CD4-positive, CD25-positive, alpha-beta regulatory T cell (primary cell): Measurements from ENCODE around the gene AGBL5. TPM values are rescaled to one million over a fixed set of nuclear protein-coding genes. Genes with fewer than 3 reads are reported as not detected.

Experiments used
- ATAC-seq, 2 donors: fragments of 150-1000 bp; cut with Tn5 transposase; one replicate each; pipeline ENCODE4 v1.10.0; 2021; ENCODE audit warnings: low read depth in 2 of 2, moderate number of reproducible peaks in 2 of 2, moderate library complexity in 1 of 2
- DNase-seq, 3 donors: peaks; one replicate each; pipeline versions ENCODE4 v3.0.0 to v3.0.0-alpha.2; 2012 to 2022; ENCODE audit warnings: mixed read lengths in 1 of 3
- H3K27ac ChIP-seq: one replicate; pipeline ENCODE4 v1.7.0; 2013; ENCODE audit warnings: mild to moderate bottlenecking, low read length; ENCODE audit not compliant: insufficient read depth, poor library complexity, severe bottlenecking
- H3K27me3 ChIP-seq: one replicate; pipeline ENCODE4 v1.7.0; 2013; ENCODE audit warnings: low read length; ENCODE audit not compliant: control insufficient read depth, insufficient read depth
- H3K36me3 ChIP-seq: one replicate; pipeline ENCODE4 v1.7.0; 2013; ENCODE audit warnings: mild to moderate bottlenecking, low read length, moderate library complexity; ENCODE audit not compliant: control insufficient read depth, insufficient read depth
- H3K4me1 ChIP-seq: 2 replicates; pipeline ENCODE4 v1.7.0; 2013; ENCODE audit warnings: mild to moderate bottlenecking, low read length; ENCODE audit not compliant: insufficient read depth, control insufficient read depth, poor library complexity, severe bottlenecking
- H3K4me3 ChIP-seq: one replicate; pipeline ENCODE4 v1.7.0; 2013; ENCODE audit warnings: low read depth, mild to moderate bottlenecking, low read length, moderate library complexity
- H3K9me3 ChIP-seq, 2 experiments: 1 replicate in 1 of 2; 2 replicates in 1 of 2; pipeline ENCODE4 v1.7.0; 2013; ENCODE audit warnings: low read length in 2 of 2, mild to moderate bottlenecking in 1 of 2, moderate library complexity in 1 of 2; ENCODE audit not compliant: control insufficient read depth in 2 of 2
- H3K27ac Mint-ChIP-seq, 3 donors: one replicate each; pipeline ENCODE4 v1.8.0; 2020 to 2022; ENCODE audit warnings: mild to moderate bottlenecking in 3 of 3, mixed read lengths in 3 of 3, moderate library complexity in 2 of 3
- H3K27me3 Mint-ChIP-seq: one replicate; pipeline ENCODE4 v1.8.0; 2022; ENCODE audit warnings: mild to moderate bottlenecking, mixed read lengths
- H3K36me3 Mint-ChIP-seq: one replicate; pipeline ENCODE4 v1.8.0; 2020; ENCODE audit warnings: mixed read lengths
- H3K4me1 Mint-ChIP-seq, 4 donors: one replicate each; pipeline ENCODE4 v1.8.0; 2020 to 2022; ENCODE audit warnings: mixed read lengths in 4 of 4, mild to moderate bottlenecking in 1 of 4
- H3K4me3 Mint-ChIP-seq, 4 donors: one replicate each; pipeline ENCODE4 v1.8.0; 2020 to 2022; ENCODE audit warnings: mild to moderate bottlenecking in 4 of 4, mixed read lengths in 4 of 4, moderate library complexity in 3 of 4
- H3K9me3 Mint-ChIP-seq, 7 donors: one replicate each; pipeline ENCODE4 v1.8.0; 2020 to 2022; ENCODE audit warnings: mixed read lengths in 7 of 7, mild to moderate bottlenecking in 3 of 7, moderate library complexity in 2 of 7
- polyA plus RNA-seq, 4 donors: library from polyadenylated mRNA; unstranded; fragments of 300-500 nt; fragmentation: Illumina TruSeq; gene quantifications; one replicate each; pipeline ENCODE4 v1.2.3, GENCODE V29; 2021
- total RNA-seq: library from RNA; stranded (reverse); gene quantifications from one replicate; pipeline ENCODE4 v1.2.3, GENCODE V29; 2022

Gene AGBL5
- total and polyA plus RNA-seq, 5 donors from 2014 or later: 8.9 to 11.3 (median 9.3) TPM

DNA sequence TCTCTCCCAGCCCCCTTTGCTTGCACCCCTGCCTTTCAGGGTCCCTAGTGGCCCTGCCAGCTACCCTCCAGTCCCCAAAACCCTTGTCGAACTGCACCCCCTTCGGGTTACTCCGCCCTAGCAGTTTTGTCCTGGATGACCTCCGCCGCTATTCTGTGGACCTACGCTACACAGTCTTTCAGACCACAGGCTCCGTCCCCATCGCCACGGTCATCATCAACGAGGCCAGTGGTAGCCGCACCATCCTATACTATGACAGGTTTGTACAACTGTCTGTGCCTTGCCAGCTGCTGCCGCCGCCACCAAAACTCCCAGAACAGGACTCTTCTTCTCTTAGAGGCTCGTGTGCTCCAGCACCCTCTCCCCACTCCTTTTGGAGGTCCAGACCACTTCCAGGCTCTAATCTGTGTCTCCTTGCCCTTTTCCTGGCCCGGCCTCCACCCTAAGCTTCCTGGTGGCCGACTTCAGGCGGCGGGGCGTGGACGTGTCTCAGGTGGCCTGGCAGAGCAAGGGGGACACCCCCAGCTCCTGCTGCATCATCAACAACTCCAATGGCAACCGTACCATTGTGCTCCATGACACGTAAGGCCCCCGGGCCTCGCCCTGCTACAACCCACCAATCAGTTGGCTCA lies 43.0 kb downstream of the AGBL5 start:
- DNase-seq (no peak), ATAC-seq (no peak)
- Histone ChIP-seq H3K36me3 (no peaks in the 10 kb centered on the region), H3K4me1 (peaks cover 6% of the 10 kb centered on the region), H3K4me3 (no peak overlapping the region), H3K9me3 (no peaks in the 10 kb centered on the region), H3K27ac (no peak overlapping the region), H3K27me3 (no peaks in the 10 kb centered on the region)
- peaks cover 5% of the 10 kb centered on the region for H3K36me3 Mint-ChIP-seq
- H3K27ac Mint-ChIP-seq: peak overlapping the region in 1 of 3 donors; percentile 25
- H3K27me3 Mint-ChIP-seq: no peaks in the 10 kb centered on the region
- peaks cover 0 to 19% (median 9%) of the 10 kb centered on the region in 4 donors for H3K4me1 Mint-ChIP-seq
- H3K9me3 Mint-ChIP-seq: no peaks in the 10 kb centered on the region
- peak overlapping the region in 1 of 4 donors; percentile 71 for H3K4me3 Mint-ChIP-seq

DNA sequence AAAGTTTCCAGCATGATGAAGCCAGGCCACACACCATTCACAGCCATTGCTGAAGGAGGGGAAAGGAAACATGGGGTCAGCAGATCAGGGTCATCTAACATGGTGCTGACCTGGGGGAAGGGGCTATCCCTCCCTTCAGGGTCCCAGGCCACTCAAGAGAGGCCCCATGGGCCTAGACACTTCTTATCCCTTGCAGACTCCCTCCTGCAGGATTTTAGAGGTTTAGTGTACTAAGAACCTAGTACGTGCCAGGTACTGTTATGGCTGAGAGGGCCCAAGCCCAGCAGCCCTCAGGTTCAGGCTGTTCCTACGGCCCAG lies 43.9 kb downstream of the AGBL5 start:
- H3K4me1 Mint-ChIP-seq: peaks cover 0 to 19% (median 9%) of the 10 kb centered on the region in 4 donors
- Histone ChIP-seq H3K27me3 (no peaks in the 10 kb centered on the region), H3K4me3 (no peak overlapping the region), H3K4me1 (peaks cover 6% of the 10 kb centered on the region), H3K36me3 (no peaks in the 10 kb centered on the region), H3K27ac (no peak overlapping the region), H3K9me3 (no peaks in the 10 kb centered on the region)
- H3K27me3 Mint-ChIP-seq: no peaks in the 10 kb centered on the region
- DNase-seq: no peak
- no peak overlapping the region for H3K27ac Mint-ChIP-seq
- peaks cover 5% of the 10 kb centered on the region for H3K36me3 Mint-ChIP-seq
- ATAC-seq: no peak
- H3K4me3 Mint-ChIP-seq: peak overlapping the region in 1 of 4 donors; percentile 26
- H3K9me3 Mint-ChIP-seq: no peaks in the 10 kb centered on the region

DNA sequence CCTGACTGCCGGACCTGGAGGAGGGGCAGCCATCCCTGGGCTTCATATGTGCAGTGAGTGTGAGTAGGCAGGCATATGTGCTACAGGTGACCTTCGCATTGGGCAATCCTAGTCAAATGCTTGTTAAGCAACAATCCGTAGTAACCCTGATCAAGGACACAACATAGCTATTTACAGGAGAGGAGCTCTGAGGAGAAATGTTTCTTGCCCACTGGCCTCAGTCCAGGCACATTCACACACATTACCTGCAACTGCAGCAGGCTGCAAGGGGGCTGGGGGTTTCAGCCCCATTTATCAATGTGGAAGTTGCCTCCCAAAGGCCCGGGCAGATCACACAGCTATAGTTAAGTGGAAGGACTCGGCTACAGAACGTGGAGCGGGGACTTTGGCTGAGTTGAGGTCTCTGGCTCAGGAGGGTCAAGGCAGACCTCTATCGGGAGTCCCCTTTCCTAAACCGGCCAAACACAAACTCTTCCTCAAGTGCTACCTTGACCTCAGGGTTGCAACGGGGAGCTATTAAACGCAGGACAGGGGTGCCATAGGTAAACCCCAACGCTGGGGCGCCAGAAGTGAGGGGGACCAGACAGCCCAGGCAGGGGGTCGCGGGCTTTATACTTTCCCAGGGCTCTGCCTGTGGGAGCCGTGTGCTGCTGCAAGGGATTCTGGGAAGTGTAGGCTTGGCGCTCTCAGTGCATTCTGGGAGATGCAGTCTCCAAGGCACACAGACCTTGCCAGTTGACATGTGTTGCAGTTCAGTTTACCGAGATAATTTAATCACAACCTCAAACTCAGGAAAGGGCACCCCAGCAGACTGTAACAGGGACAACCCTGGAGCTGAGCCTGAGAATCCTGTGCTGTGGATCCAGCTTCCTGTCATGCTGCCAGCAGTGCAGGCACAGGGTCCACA lies 44.5 kb downstream of the AGBL5 start:
- DNase-seq: peak; percentile 22 to 65 (median 31)
- peaks cover 5% of the 10 kb centered on the region for H3K36me3 Mint-ChIP-seq

DNA sequence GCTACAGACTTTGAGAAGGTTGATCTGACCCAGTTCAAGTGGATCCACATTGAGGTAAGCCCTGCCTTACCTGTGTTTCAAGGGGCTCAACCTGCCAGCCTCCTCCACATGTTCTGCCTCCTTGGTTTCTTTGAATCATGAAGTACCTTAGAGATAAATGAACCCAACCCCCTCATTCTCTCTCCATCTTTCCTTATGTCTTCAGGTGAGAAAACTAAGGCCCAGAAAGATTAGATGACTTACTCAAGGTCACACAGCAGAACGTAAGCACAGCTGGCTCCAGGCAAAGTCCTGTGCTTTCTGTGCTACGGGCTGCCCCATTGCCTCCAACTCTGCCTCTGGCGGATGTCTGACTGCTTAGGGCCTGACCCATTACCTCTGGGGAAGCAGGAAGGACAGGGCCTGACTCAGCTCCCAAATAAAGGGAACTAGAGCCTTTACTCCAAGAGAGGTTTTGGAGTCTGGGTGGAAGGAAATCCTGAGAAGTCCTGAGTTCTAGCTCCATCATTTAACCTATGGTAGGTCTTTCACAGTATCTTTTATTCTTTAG lies 45.4 kb downstream of the AGBL5 start:
- no peaks in the 10 kb centered on the region for H3K9me3 ChIP-seq
- H3K36me3 Mint-ChIP-seq: peaks cover 5% of the 10 kb centered on the region
- H3K36me3 ChIP-seq: no peaks in the 10 kb centered on the region
- peaks cover 6% of the 10 kb centered on the region for H3K4me1 ChIP-seq
- no peaks in the 10 kb centered on the region for H3K27me3 Mint-ChIP-seq
- no peaks in the 10 kb centered on the region for H3K27me3 ChIP-seq
- DNase-seq: no peak
- no peak overlapping the region for H3K27ac ChIP-seq
- H3K4me1 Mint-ChIP-seq: peaks cover 0 to 19% (median 9%) of the 10 kb centered on the region in 4 donors
- ATAC-seq: no peak
- no peak overlapping the region for H3K27ac Mint-ChIP-seq
- H3K4me3 ChIP-seq: no peak overlapping the region
- peak overlapping the region in 1 of 4 donors; percentile 59 for H3K4me3 Mint-ChIP-seq
- H3K9me3 Mint-ChIP-seq: no peaks in the 10 kb centered on the region

More for the DNA sequence above, 44.5 kb downstream of the AGBL5 start:
- Mint-ChIP-seq H3K4me1 (peaks cover 0 to 19% (median 9%) of the 10 kb centered on the region in 4 donors), H3K27me3 (no peaks in the 10 kb centered on the region), H3K4me3 (peak overlapping the region in 2 of 4 donors; percentile 24 to 26), H3K27ac (peak overlapping the region in 1 of 3 donors; percentile 20), H3K9me3 (no peaks in the 10 kb centered on the region)
- Histone ChIP-seq H3K4me3 (no peak overlapping the region), H3K27ac (no peak overlapping the region), H3K27me3 (no peaks in the 10 kb centered on the region), H3K9me3 (no peaks in the 10 kb centered on the region), H3K4me1 (peaks cover 6% of the 10 kb centered on the region), H3K36me3 (no peaks in the 10 kb centered on the region)
- peak; percentile 48 to 57 for ATAC-seq

DNA sequence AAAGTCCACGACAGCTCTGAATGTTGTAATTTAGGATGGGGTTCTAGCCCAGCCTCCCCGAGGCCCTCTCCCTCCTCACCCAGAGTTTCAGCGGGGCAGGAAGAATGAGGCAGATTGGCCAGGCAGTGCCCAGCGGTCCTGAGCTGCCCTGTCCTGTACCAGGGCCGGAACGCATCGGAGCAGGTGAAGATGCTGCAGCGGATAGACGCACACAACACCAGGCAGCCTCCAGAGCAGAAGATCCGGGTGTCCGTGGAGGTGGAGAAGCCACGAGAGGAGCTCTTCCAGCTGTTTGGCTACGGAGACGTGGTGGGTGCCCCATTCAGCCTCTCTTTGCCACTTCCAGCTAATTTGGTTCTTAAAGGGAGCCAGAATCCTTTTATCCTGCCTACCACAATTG lies 45.9 kb downstream of the AGBL5 start:
- no peak overlapping the region for H3K4me3 Mint-ChIP-seq
- H3K9me3 Mint-ChIP-seq: no peaks in the 10 kb centered on the region
- no peak overlapping the region for H3K27ac Mint-ChIP-seq
- no peak overlapping the region for H3K27ac ChIP-seq
- H3K27me3 ChIP-seq: no peaks in the 10 kb centered on the region
- ATAC-seq: no peak
- no peaks in the 10 kb centered on the region for H3K36me3 ChIP-seq
- peaks cover 0 to 19% (median 9%) of the 10 kb centered on the region in 4 donors for H3K4me1 Mint-ChIP-seq
- H3K4me1 ChIP-seq: peaks cover 6% of the 10 kb centered on the region
- no peaks in the 10 kb centered on the region for H3K27me3 Mint-ChIP-seq
- peaks cover 5% of the 10 kb centered on the region for H3K36me3 Mint-ChIP-seq
- H3K9me3 ChIP-seq: no peaks in the 10 kb centered on the region
- no peak for DNase-seq
- H3K4me3 ChIP-seq: no peak overlapping the region

DNA sequence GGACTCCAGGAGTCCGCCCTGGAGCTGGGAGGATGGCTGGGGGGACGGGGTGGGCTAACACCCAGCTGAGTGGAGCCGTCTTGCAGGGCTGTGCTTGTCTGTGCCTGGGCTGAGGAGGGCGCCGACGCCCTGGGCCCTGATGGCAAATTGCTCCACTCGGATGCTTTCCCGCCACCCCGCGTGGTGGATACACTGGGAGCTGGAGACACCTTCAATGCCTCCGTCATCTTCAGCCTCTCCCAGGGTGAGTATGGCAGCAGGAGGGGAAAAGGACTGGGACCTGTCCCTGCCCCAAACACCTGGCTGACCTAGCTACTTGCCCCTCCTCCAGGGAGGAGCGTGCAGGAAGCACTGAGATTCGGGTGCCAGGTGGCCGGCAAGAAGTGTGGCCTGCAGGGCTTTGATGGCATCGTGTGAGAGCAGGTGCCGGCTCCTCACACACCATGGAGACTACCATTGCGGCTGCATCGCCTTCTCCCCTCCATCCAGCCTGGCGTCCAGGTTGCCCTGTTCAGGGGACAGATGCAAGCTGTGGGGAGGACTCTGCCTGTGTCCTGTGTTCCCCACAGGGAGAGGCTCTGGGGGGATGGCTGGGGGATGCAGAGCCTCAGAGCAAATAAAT lies 48.0 kb downstream of the AGBL5 start:
- Mint-ChIP-seq H3K27ac (no peak overlapping the region), H3K27me3 (no peaks in the 10 kb centered on the region), H3K4me1 (peaks cover 0 to 19% (median 9%) of the 10 kb centered on the region in 4 donors), H3K36me3 (peaks cover 5% of the 10 kb centered on the region), H3K4me3 (no peak overlapping the region), H3K9me3 (peaks cover 0 to under 1% (median 0%) of the 10 kb centered on the region in 7 donors)
- no peaks in the 10 kb centered on the region for H3K9me3 ChIP-seq
- DNase-seq: no peak
- H3K36me3 ChIP-seq: no peaks in the 10 kb centered on the region
- no peak for ATAC-seq
- H3K4me1 ChIP-seq: peaks cover 6% of the 10 kb centered on the region
- H3K4me3 ChIP-seq: no peak overlapping the region
- no peaks in the 10 kb centered on the region for H3K27me3 ChIP-seq
- no peak overlapping the region for H3K27ac ChIP-seq

DNA sequence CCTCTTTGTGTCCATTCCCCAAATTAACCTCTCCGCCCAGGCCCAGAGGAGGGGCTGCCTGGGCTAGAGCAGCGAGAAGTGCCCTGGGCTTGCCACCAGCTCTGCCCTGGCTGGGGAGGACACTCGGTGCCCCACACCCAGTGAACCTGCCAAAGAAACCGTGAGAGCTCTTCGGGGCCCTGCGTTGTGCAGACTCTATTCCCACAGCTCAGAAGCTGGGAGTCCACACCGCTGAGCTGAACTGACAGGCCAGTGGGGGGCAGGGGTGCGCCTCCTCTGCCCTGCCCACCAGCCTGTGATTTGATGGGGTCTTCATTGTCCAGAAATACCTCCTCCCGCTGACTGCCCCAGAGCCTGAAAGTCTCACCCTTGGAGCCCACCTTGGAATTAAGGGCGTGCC lies 48.6 kb downstream of the AGBL5 start:
- Mint-ChIP-seq H3K9me3 (peaks cover 0 to 2% (median 0%) of the 10 kb centered on the region in 7 donors), H3K27ac (no peak overlapping the region), H3K36me3 (peaks cover 5% of the 10 kb centered on the region), H3K4me3 (no peak overlapping the region), H3K4me1 (peaks cover 0 to 19% (median 9%) of the 10 kb centered on the region in 4 donors), H3K27me3 (no peaks in the 10 kb centered on the region)
- no peak overlapping the region for H3K27ac ChIP-seq
- no peak overlapping the region for H3K4me3 ChIP-seq
- H3K27me3 ChIP-seq: no peaks in the 10 kb centered on the region
- no peaks in the 10 kb centered on the region for H3K9me3 ChIP-seq
- DNase-seq (no peak), ATAC-seq (no peak)
- peaks cover 6% of the 10 kb centered on the region for H3K4me1 ChIP-seq
- H3K36me3 ChIP-seq: no peaks in the 10 kb centered on the region
